Thyroid gland (tissue), 4 donors: Measurements from ENCODE around the gene DIP2C. TPM values are rescaled to one million over a fixed set of nuclear protein-coding genes. Genes with fewer than 3 reads are reported as not detected.

Source experiments
- DNase-seq, 2 donors: peaks; one replicate each; pipeline ENCODE4 v3.0.0-alpha.2; 2019
- H3K27ac ChIP-seq, 3 donors: fragments of 200-600 bp; sonication (generic); 1 replicate in 2 of 3; 2 replicates in 1 of 3; pipeline ENCODE4 v1.5.1; 2016 to 2019; ENCODE audit warnings: mild to moderate bottlenecking in 1 of 3, moderate library complexity in 1 of 3
- H3K27me3 ChIP-seq: fragments of 200-600 bp; sonication (generic); one replicate; pipeline ENCODE4 v1.5.1; 2019
- H3K36me3 ChIP-seq, 2 donors: fragments of 200-600 bp; sonication (generic); one replicate each; pipeline ENCODE4 v1.5.1; 2016 to 2019
- H3K4me1 ChIP-seq, 2 donors: fragments of 200-600 bp; sonication (generic); one replicate each; pipeline ENCODE4 v1.5.1; 2017 to 2019
- H3K4me3 ChIP-seq, 3 donors: fragments of 200-600 bp; sonication (generic); replicated peaks in 1 of 3; 1 replicate in 2 of 3; 2 replicates in 1 of 3; pipeline ENCODE4 v1.5.1; 2016; ENCODE audit warnings: mild to moderate bottlenecking in 1 of 3
- H3K9me3 ChIP-seq: fragments of 200-600 bp; sonication (generic); one replicate; pipeline ENCODE4 v1.5.1; 2017
- CTCF ChIP-seq, 6 experiments: fragments of 200-600 bp in 3 of 6; fragments of 450-650 bp in 3 of 6; sonication (generic) in 3 of 6; IDR thresholded peaks; one replicate each; pipeline ENCODE4 v1.5.1; 2016 to 2019; ENCODE audit warnings: antibody characterized with exemption in 6 of 6, mild to moderate bottlenecking in 2 of 6, inconsistent platforms in 1 of 6, moderate library complexity in 1 of 6
- POLR2A ChIP-seq, 2 donors: fragments of 450-650 bp; IDR thresholded peaks; one replicate each; pipeline ENCODE4 v1.6.1; 2017; ENCODE audit warnings: antibody characterized with exemption in 2 of 2, mild to moderate bottlenecking in 2 of 2, moderate library complexity in 1 of 2
- WGBS, 2 donors: methylation state at CpG; one replicate each; pipeline ENCODE4 v1.1.5; 2017; 5-methylcytosine and 5-hydroxymethylcytosine counted together
- intact Hi-C: fragments of 100-400 bp; cut with DNase I; formaldehyde crosslinking; loops from one replicate; pipeline ENCODE4 v1.15.1; 2023
- total RNA-seq, 4 donors: library from RNA; depleted of rRNA; stranded (reverse); fragments of >200 nt; gene quantifications; one replicate each; pipeline ENCODE4 v1.2.3, GENCODE V29; 2016

DIP2C gene
- total RNA-seq, 4 donors from 2014 or later: 11.4 to 14.6 (median 12.3) TPM

GRCh38 chr10:484925-485661 is 204.4 kb downstream of the DIP2C start:
- Histone ChIP-seq H3K4me1 (peaks cover 15 to 27% of the 10 kb centered on the region in 2 donors), H3K27ac (peak overlapping the region; percentile 90 to 92 (median 90)), H3K9me3 (no peaks in the 10 kb centered on the region), H3K4me3 (peak overlapping the region; percentile 12 to 34 (median 19)), H3K36me3 (no peaks in the 10 kb centered on the region), H3K27me3 (no peaks in the 10 kb centered on the region)
- DNase-seq: peak; percentile 62 to 64
- intact Hi-C loops: no loop called here
- TF ChIP-seq CTCF (IDR thresholded peaks at IDR 0.05): no peak
- TF ChIP-seq POLR2A (IDR thresholded peaks at IDR 0.05): peak in 1 of 2 donors; percentile 62
- 17 to 26% methylated on average over 28 to 31 of the region's 31 CpGs for WGBS, 2 donors

GRCh38 chr10:484441-484924 is 205.0 kb downstream of the DIP2C start:
- intact Hi-C loops: no loop called here
- peak overlapping the region; percentile 12 to 34 (median 19) for H3K4me3 ChIP-seq
- H3K9me3 ChIP-seq: no peaks in the 10 kb centered on the region
- H3K27ac ChIP-seq: peak overlapping the region; percentile 90 to 92 (median 90)
- peaks cover 15 to 27% of the 10 kb centered on the region in 2 donors for H3K4me1 ChIP-seq
- H3K36me3 ChIP-seq: no peaks in the 10 kb centered on the region
- 8 to 32% methylated on average over 23 to 24 of the region's 24 CpGs for WGBS, 2 donors
- H3K27me3 ChIP-seq: no peaks in the 10 kb centered on the region
- peak; percentile 67 to 70 for DNase-seq
- no peak for TF ChIP-seq CTCF (IDR thresholded peaks at IDR 0.05)
- TF ChIP-seq POLR2A (IDR thresholded peaks at IDR 0.05): peak; percentile 13 to 16

GRCh38 chr10:483261-483660 is 206.2 kb downstream of the DIP2C start:
- TF ChIP-seq CTCF (IDR thresholded peaks at IDR 0.05): no peak
- TF ChIP-seq POLR2A (IDR thresholded peaks at IDR 0.05): no peak
- DNase-seq: no peak
- WGBS, 2 donors: 93 to 95% methylated on average over 19 of the region's 19 CpGs
- intact Hi-C loops: no loop called here
- H3K9me3 ChIP-seq: no peaks in the 10 kb centered on the region
- no peak overlapping the region for H3K4me3 ChIP-seq
- no peaks in the 10 kb centered on the region for H3K36me3 ChIP-seq
- peaks cover 15 to 24% of the 10 kb centered on the region in 2 donors for H3K4me1 ChIP-seq
- H3K27me3 ChIP-seq: no peaks in the 10 kb centered on the region
- H3K27ac ChIP-seq: no peak overlapping the region

GRCh38 chr10:482848-483247 is 206.6 kb downstream of the DIP2C start:
- TF ChIP-seq CTCF (IDR thresholded peaks at IDR 0.05) (no peak), POLR2A (IDR thresholded peaks at IDR 0.05) (no peak)
- peaks cover 15 to 20% of the 10 kb centered on the region in 2 donors for H3K4me1 ChIP-seq
- no peaks in the 10 kb centered on the region for H3K36me3 ChIP-seq
- intact Hi-C loops: no loop called here
- DNase-seq: no peak
- no peaks in the 10 kb centered on the region for H3K27me3 ChIP-seq
- WGBS, 2 donors: 95% methylated on average over 10 of the region's 10 CpGs
- H3K9me3 ChIP-seq: no peaks in the 10 kb centered on the region
- no peak overlapping the region for H3K27ac ChIP-seq
- no peak overlapping the region for H3K4me3 ChIP-seq

GRCh38 chr10:482051-482501 is 207.4 kb downstream of the DIP2C start:
- WGBS, 2 donors: 92 to 94% methylated on average over 14 to 16 of the region's 16 CpGs
- DNase-seq: no peak
- intact Hi-C loops: no loop called here
- Histone ChIP-seq H3K36me3 (no peaks in the 10 kb centered on the region), H3K9me3 (no peaks in the 10 kb centered on the region), H3K27me3 (no peaks in the 10 kb centered on the region), H3K4me1 (peaks cover 15 to 17% of the 10 kb centered on the region in 2 donors), H3K27ac (peak overlapping the region in 2 of 3 donors; percentile 33 to 51), H3K4me3 (no peak overlapping the region)
- no peak for TF ChIP-seq POLR2A (IDR thresholded peaks at IDR 0.05)
- no peak for TF ChIP-seq CTCF (IDR thresholded peaks at IDR 0.05)
